Left colon (tissue), 2 donors: ENCODE data around the gene CRISPLD2. TPM values are rescaled to one million over a fixed set of nuclear protein-coding genes. Genes with fewer than 3 reads are reported as not detected.

Experiments used
- ATAC-seq: fragments of 200-7000 bp; cut with Tn5 transposase; one replicate; pipeline ENCODE4 v1.9.1; 2020; ENCODE audit warnings: mild to moderate bottlenecking, moderate library complexity
- DNase-seq, 2 donors: peaks; one replicate each; pipeline ENCODE4 v3.0.0-alpha.2; 2020
- intact Hi-C, 2 donors: fragments of 100-400 bp; cut with DNase I in 1 of 2; cut with micrococcal nuclease in 1 of 2; formaldehyde crosslinking; loops; one replicate each; pipeline versions ENCODE4 v1.11.2 to v1.14.0; 2022; cut with DNase I, micrococcal nuclease
- total RNA-seq, 2 donors: library from RNA; stranded (reverse); fragmentation: NEBNext Ultra II Directional; extraction: Animal tissue kit (Norgen Biotek cat#: 25700); gene quantifications; one replicate each; pipeline ENCODE4 v1.2.1, GENCODE V29; 2021
- donor health status: DM: no; HTN: no; CAD: no.
- donor health status: DM: yes; HTN: yes; CAD: no.

Gene CRISPLD2
- total RNA-seq, 2 donors from 2014 or later = 27.2 to 31.6 TPM

DNA sequence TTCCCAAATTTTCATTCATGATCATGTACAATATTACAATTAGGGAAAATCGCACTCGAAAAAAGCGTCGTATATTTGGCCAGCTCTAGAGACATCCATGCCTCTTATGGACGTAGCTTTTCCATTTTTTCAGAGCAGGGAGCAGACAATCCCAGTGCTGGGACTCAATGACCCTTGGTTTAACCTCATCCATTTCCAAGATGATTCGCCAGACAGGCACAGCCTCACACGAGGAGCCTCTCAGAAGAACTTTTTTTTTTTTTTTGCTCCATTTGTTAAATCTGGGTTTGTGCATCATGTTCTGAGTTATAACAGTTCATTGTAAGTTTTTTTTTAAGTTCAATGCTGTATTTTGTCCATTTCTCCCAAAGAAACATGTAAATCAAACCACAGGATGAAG, 99.5 kb downstream of the CRISPLD2 start:
- intact Hi-C loops = no loop called here
- no peak for ATAC-seq
- no peak for DNase-seq

DNA sequence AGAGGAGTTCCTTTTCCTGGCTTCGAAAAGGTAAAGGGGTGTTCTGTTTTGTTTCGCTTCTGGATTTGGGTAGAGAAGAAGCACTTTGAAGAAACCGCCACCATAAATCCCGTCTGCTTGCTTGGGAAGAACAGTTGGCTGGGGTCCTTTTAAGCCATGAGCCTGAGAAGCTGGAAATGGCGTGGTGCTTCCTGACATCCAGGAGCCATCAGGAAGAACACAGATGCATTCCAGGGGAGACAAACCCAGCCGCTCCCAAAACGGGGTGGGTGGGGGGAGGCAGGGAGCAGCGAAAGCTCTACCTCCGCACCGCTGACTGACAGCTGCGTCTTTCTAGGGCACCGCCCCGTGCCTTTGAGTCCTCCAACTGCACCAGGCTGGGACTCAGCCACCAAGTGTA, 99.9 kb downstream of the CRISPLD2 start:
- ATAC-seq (no peak), DNase-seq (no peak)
- intact Hi-C loops = no loop called here

DNA sequence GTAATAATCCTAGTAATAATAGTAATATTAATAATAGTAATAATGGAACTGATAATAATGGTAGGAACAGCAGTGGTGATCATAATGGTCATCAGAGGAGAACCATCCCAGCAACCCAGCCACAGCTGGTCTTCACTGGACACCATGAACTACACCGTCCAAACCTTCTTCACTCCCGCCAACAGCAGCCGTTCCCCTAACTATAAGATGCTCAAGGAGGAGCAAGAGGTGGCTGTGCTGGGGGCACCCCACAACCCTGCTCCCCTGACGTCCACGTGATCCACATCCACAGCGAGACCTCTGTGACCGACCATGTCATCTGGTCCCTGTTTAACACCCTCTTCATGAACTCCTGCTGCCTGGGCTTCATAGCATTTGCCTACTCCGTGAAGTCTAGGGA, 100.5 kb downstream of the CRISPLD2 start:
- ATAC-seq (no peak), DNase-seq (no peak)
- intact Hi-C loops = no loop called here

DNA sequence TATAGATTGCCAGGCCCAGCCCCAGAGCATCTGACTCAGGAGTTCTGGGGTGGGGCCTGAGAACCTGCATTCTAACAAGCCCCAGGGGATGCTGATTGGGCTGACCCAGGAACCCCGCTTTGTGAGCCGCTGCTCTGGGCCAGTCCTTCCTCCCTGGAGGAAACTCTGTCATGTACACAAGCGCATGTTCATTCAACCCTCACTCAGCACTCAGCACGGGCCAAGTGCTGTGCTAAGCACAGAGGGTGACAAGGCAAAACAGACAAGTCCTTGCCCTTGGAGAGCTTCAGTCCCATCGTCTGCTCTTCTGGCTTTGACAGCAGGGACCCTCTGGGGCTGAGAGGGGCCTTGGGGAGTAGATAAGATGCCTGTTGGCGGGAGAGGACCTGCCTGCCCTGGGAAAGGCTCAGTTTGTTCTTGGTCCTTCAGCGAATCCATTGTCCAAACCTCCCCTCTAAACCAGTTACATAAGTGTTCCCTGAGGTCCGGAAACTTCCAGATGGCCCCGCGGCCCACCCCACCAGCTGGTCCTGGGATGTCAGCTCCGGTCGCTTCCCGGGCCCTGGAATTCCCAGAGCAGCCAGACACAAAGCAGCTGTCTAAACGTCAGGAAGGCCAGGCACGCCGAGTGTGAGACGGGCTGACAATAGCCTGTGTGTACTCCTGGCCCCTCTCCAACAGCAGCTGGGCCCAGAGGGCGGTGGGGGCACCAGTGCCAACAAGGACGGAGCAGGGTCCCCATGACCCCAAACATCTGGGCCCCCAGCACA, 102.8 kb downstream of the CRISPLD2 start:
- intact Hi-C loops = no loop called here
- peak in 1 of 2 donors; percentile 58 for DNase-seq
- peak; percentile 15 for ATAC-seq

DNA sequence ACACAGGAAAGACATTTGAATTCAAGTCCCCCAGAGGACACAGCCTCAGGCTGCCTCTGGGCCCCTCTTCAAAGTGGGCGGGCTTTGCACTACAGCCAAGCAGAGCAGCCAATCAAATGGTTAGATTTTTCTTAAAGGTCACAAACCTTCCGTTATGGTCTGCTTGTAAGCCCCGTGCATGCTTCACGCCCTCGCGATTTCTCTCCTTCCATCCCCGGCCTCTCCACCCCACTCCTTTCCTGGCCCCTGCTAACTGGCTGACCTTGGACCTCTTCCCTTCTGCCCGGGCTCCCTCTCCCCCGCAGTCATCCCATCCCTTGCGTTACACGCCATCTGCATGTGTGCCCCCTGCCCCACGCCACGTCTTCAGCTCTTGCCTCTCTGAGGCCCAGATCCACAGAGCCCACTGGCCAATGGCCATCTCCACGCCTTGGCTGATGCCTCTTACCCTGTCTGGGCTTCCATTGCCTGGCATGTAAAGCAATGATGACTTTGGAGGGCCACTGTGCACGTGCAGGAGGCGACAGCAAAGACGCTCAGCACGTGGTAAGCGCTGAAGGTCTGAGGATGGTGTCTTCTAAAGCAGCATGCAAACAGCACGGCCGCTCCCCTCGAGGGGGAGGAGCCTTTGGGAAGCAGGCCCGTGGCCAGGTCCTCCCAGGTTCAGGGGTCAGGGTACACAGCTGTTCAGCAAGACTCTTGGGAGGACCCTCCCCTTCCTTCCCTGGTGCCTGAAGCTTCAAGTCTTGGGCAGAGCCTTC, 104.7 kb downstream of the CRISPLD2 start:
- DNase-seq (peak in 1 of 2 donors; percentile 61), ATAC-seq (peak; percentile 70)
- intact Hi-C loops = no loop called here

DNA sequence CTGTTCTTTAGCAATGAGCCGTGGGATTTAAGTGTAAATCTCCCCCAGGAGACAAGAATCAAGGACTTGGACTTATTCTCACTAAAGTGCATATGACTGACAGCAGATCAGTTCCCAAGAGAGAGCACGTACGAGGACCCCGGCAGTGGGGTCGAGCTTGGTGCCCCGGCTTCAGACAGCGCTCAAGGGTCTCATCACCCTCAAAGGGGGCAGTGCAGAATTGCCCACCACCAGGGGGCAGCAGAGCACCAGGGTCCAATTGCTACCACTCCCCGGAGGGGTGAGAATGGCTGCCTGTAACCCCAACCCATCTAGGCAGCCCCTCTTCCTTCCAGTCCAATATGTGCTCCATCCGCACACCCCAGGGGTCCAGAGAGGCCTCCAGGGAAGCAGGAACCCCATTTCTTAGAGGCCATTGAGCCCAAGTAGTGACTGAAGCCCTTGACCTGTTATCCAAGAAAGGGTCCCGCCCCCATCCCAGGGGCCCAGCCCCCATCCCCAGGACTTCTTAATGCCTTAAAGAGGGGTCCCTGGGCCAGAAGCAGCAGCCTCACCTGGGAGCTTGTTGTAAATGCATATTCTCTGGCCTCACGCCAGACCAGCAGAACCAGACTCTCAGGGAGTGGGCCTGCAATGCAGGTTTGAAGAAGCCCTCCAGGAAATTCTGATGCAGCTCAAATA, 105.4 kb downstream of the CRISPLD2 start:
- intact Hi-C loops = no loop called here
- peak; percentile 68 for ATAC-seq
- DNase-seq = peak; percentile 47 to 80

DNA sequence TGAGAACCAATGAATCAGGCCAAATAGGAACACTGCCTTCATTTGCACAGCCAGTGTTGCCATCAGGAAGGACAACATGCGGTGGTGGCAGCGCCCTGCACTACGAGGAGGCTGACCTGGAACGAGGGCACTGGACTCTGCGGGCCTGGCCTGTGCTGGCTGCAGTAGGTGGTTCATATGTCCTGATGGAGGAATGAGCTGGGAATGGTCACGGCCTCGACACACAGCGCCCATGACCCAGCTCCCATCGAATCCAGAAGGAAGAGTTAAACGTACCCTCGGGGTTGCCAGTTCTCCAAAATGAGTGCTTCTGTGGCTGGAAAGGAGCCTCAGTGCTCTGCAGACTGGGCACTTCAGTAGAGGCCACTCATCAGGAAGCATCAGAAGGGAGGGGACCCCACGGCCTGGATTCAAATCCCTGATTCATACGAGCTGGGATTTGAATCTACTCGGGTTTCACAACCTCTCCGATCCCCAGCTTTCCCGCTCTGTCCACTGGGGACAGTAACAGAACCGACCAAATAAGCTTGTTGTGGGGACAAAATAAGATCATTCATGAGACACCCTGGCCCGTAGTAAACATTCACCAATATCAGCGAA, 106.1 kb downstream of the CRISPLD2 start:
- intact Hi-C loops = no loop called here
- ATAC-seq (no peak), DNase-seq (no peak)

DNA sequence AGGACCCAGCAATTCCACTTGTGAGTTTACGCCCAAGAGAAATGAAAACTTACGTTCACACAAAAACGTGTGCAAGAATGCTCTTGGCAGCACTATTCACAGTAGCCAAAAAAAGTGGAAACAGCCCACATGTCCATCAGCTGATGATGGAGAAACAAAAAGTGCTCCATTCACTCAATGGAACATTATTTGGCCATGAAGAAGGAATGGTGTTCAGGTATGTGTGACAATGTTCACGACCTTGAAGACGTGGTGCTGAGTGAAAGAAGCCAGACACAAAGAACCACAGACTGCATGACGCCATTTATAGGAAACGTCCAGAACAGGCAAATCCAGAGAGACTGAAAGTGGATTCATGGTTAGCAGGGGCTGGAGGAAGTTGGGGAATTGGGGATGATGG, 106.7 kb downstream of the CRISPLD2 start:
- intact Hi-C loops = no loop called here
- DNase-seq (no peak), ATAC-seq (no peak)

DNA sequence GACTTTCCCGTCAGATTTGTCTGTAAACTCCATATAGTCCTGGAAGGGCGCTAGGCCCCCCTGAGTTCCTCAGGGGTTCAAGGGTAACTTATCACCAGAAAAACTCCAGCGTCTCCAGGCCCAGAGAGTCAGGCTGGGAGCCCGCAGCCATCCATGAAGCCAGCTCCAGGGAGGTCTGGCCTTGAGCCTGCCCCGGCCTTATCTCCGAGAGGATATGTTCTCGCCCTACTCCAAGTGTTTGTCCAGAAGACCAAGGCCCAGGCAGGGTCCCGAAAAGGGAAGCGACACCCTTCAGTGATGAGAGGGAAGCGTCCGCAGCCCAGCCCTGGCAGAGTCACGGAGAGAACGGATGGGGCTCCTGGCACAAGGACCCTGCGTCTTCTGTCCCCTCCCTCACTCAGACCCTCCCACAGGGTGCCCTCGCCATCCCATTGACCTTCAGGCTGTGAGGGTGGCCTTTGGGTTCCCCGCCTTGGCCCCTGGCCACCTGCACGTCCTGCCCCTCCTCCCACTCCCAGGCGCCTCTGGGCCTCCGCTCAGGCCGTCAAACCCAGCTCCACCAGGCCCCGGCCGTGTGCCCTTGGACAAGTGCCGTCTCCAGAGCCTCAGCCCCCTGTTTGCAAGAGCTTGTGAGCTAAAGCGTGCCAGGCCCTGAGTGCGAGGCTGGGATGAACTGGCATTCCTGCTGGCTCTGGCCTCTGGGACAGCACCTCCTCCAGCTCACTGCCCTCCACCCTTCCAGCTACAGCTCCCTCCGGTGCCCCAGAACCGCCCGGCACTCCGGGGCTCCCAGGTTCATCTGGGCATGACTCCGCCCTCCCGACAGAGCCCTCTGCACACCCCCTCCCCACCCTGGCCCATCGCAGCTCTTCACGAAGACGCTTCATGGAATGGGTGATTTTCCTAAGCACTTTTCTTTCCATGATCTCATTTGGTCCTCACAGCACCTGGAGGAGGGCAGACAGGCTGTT, 108.1 kb downstream of the CRISPLD2 start:
- ATAC-seq = no peak
- no peak for DNase-seq
- intact Hi-C loops = no loop called here

DNA sequence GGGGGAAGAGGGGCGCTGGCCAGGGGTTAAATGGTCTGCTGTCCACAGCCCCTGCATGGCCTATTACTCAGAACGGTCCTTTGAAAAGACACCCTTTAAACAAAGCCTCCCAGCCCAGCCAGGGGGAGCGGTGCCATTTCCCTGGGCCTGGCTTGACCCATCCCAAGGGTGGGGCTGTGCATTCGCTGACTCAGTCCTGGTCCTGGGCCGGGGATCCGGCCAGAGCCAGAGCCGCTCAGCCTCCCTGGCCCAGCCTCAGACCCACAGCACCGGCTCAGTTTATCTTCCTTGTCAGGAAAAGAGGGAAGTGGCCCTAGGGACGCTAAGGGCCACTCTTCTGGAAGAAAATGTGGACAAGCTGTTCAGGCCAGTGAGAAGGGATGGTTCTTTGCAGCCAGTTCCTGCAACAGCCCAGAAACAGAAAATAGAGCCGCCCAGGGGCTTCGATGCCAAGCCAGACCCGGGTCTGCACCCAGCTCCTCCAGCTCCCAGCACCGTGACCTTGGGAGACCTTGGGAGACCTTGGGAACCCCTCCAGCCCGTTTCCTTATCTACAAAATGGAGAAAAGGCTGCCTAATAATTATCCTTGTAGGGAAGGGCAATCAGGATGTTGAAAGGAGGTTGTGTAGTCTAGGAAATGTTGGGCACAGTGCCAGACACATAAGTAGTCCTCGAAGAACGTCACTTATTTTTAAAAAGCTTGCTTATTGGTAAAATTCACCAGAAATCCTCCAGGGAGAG, 109.1 kb downstream of the CRISPLD2 start:
- ATAC-seq = peak; percentile 80
- DNase-seq = peak; percentile 53 to 65
- intact Hi-C loops = no loop called here

DNA sequence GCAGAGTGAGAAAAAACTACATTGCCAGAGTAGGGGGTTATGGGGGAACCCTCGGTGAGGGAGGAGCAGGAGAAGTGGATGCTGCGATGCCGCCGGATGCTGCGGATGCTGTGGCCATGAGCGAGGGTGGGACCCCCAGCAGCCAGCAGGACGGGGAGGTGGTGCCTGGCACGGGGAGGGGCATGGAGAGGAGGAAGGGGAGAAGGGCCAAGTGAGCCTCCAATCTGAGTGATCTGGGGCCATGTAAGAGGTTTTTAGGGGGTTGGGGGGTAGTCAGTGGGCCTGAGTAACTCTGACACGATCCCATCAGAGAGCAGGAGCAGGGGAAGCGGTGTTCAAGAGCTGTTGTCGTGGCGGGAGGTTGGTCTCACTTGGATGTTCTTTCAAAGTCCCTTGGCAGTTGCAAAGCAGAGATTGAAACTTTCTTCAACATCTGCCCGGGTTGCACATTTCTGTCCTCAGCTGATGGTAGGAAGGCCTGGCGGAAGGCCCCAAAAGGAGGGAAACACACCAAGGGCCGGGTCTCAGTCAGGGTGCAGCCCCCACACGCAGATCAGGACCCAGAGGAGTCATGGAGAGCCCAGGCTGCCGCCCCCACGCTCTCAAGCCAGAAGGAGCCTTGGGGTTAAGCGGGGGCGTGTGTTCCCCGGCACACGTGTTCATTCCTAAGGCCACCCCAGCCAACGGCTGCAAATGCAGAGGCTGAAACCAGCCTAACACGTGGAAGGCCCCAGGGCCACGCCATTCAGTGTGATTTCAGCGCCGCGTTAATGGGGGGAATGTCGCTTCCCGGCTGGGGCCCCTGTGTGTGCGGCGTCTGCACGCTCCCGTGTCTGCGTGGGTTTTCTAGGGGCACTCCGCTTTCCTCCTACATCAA, 109.9 kb downstream of the CRISPLD2 start:
- ATAC-seq (no peak), DNase-seq (no peak)
- intact Hi-C loops = no loop called here

DNA sequence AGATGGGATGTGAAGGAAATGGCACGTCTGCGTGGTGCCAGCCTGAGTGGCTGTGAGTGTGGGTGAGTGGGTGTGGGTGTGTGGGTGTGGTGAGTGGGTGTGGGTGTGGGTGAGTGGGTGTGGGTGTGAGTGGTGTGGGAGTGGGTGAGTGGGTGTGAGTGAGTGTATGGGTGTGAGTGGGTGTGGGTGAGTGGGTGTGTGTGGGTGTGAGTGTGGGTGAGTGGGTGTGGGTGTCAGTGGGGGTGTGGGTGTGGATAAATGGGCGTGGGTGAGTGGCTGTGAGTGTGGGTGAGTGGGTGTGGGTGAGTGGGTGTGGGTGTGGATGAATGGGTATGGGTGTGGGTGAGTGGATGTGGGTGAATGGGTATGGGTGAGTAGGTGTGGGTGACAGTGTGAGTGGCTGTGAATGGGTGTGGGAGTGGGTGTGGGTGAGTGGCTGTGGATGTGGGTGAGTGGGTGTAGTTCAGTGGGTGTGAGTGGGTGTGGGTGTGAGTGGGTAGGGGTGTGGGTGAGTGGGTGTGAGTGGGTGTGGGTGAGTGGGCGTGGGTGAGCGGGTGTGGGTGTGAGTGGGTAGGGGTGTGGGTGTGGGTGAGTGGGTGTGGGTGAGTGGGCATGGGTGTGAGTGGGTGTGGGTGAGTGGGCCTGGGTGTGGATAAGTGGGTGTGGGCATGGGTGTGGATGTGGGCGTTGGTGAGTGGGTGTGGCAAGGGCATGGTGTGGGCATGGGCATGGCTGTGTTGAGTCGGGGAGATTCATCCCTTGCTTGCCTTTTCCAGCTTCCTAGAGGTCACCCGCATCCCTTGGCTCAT, 110.7 kb downstream of the CRISPLD2 start:
- ATAC-seq = no peak
- no peak for DNase-seq
- intact Hi-C loops = no loop called here

DNA sequence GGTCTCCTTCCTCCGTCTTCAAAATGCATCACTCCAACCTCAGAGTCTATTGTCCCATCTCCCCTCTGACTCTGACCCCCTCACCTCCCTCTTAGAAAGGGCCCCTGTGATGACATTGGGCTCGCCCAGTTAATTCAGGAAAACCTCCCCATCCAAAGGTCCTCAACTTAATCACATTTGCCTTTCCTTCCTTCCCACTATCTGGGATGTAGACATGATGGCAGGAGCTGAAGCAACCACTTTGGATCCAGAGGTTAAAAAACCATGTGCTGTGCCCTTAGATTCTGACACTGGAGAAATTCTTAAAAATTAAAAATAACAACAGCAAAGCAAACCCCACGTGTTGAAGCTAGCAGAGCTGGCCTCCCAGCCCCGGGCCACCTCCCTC, 111.3 kb downstream of the CRISPLD2 start:
- DNase-seq (no peak), ATAC-seq (no peak)
- intact Hi-C loops = no loop called here

DNA sequence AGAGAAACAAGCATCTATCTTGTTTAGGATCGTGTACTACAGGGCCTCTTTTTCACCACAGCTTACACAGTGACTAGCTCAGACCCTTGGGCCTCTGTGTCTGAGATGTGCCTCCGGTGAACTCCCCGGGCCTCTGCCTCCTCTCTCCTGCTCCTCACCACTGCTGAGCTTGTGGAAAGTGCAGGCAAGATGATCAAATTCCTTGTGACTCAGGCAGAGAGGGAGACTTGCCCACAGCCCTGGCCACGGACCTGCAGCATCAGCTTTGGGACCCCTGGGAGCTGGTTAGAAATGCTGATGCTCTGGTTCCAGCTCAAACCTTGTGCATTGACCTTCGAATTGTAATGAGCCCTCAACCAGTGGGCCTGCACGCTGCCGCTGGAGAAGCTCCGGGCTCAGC, 111.7 kb downstream of the CRISPLD2 start:
- no peak for DNase-seq
- no peak for ATAC-seq
- intact Hi-C loops = no loop called here

DNA sequence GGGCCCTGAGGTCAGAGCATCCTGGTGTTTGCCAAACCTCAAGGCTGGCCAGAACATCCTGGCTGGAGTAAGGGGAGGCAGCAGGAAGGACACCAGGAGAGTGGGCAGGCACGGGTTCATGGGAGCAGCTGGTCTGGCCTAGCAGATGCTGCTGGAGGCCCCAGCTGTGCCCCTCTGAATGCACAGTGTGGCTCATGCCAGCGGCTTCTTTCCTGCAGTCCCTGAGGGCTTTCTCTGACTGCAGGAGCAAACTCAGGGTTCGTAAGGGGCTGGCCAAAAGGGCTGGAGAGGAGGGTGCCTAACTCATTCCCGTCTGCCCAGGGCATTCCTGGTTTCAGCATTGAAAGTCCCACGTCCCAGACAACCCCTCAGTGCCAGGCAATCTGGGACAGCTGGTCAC, 112.9 kb downstream of the CRISPLD2 start:
- DNase-seq (no peak), ATAC-seq (no peak)
- intact Hi-C loops = no loop called here
